ENCODE results near the gene EFHC1.

DNA sequence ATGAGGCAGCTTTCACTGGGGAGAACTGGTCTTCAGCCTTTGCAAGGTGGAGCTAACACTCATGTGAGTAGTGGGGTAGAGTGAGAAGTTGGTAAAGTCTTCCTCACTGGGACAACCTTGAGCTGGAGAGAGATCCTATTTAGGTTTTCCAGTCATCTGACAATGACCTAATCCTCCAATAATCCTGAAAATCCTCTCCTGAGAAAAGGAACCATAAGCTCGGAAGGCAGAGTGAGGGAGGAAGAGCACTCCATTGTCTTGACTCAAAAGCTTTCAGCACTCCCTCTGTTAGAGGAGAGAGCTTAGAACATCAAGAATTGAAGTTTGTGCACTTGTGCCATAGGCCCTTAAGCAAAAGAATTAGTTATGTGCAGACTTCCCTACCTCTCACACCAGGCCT, 78.9 kb downstream of the EFHC1 start:
- TF ChIP-seq CTCF (IDR thresholded peaks at IDR 0.05): no peak
- TF ChIP-seq EZH2 (IDR thresholded peaks at IDR 0.05): no peak
- TF ChIP-seq EZH2phosphoT487 (IDR thresholded peaks at IDR 0.05): no peak

Data from neural progenitor cell (in vitro differentiated cells).